H1 (cell line): ENCODE measurements around the gene ACER1. TPM values are rescaled to one million over a fixed set of nuclear protein-coding genes. Genes with fewer than 3 reads are reported as not detected.

Experiments used
- CTCF ChIA-PET: fragments of 300-600 bp; sonication (Branson Sonifier 250); formaldehyde crosslinking; loops from one replicate; lab custom pipeline; 2021; ENCODE audit not compliant: partially characterized antibody; lab: Charles Lee
- POLR2A ChIA-PET: fragments of 300-600 bp; sonication (Branson Sonifier 250); formaldehyde crosslinking; loops from one replicate; lab custom pipeline; 2021; ENCODE audit warnings: inconsistent platforms; ENCODE audit not compliant: partially characterized antibody; lab: Charles Lee
- DNase-seq, 2 experiments: peaks; one replicate each; pipeline versions ENCODE4 v3.0.0 to v3.0.0-alpha.2; 2010 to 2022; ENCODE audit warnings: low spot score in 2 of 2, low read depth in 1 of 2, mixed read lengths in 1 of 2
- FAIRE-seq: peaks from 2 replicates; lab custom pipeline; 2011; peaks lifted over from hg19 to GRCh38; lab: Jason Lieb, UNC
- H2AFZ ChIP-seq: 2 replicates; pipeline ENCODE4 v1.8.1; 2012; ENCODE audit warnings: low read length, inconsistent platforms
- H2AK5ac ChIP-seq: 2 replicates; pipeline ENCODE4 v1.6.1; 2013; ENCODE audit warnings: low read depth, low read length
- H2BK120ac ChIP-seq: replicated peaks from 2 replicates; pipeline ENCODE3; 2013; ENCODE audit warnings: low read depth, low read length, inconsistent platforms
- H2BK12ac ChIP-seq: 2 replicates; pipeline ENCODE4 v1.6.1; 2013; ENCODE audit warnings: low read depth, low read length
- H2BK15ac ChIP-seq: 2 replicates; pipeline ENCODE4 v1.6.1; 2013; ENCODE audit warnings: low read length
- H2BK20ac ChIP-seq: 2 replicates; pipeline ENCODE4 v1.6.1; 2013; ENCODE audit warnings: low read length
- H2BK5ac ChIP-seq: 2 replicates; pipeline ENCODE4 v1.6.1; 2013; ENCODE audit warnings: low read depth, low read length
- H3K14ac ChIP-seq: 2 replicates; pipeline ENCODE4 v1.6.1; 2013; ENCODE audit warnings: inconsistent platforms; ENCODE audit not compliant: insufficient read length
- H3K18ac ChIP-seq: 2 replicates; pipeline ENCODE4 v1.6.1; 2013; ENCODE audit warnings: low read length; ENCODE audit errors: extremely low read depth
- H3K23ac ChIP-seq: 2 replicates; pipeline ENCODE4 v1.6.1; 2013; ENCODE audit warnings: inconsistent platforms; ENCODE audit not compliant: insufficient read length
- H3K23me2 ChIP-seq: 2 replicates; pipeline ENCODE4 v1.6.1; 2013; ENCODE audit warnings: low read depth, low read length
- H3K27ac ChIP-seq: 2 replicates; pipeline ENCODE4 v1.6.1; 2011; ENCODE audit warnings: low read depth, low read length, inconsistent platforms
- H3K27me3 ChIP-seq, 4 experiments: replicated peaks in 1 of 4; 1 replicate in 1 of 4; 2 replicates in 3 of 4; pipeline versions ENCODE4 v1.6.1 to v1.8.1; 2011 to 2013; ENCODE audit warnings: low read length in 3 of 4, mild to moderate bottlenecking in 3 of 4, inconsistent platforms in 2 of 4, mixed read lengths in 2 of 4, moderate library complexity in 1 of 4; ENCODE audit not compliant: control insufficient read depth in 3 of 4, insufficient read depth in 3 of 4; ENCODE audit errors: extremely low read depth in 1 of 4
- H3K36me3 ChIP-seq, 4 experiments: 2 replicates each; pipeline versions ENCODE4 v1.6.1 to v1.8.1; 2011 to 2013; ENCODE audit warnings: mild to moderate bottlenecking in 4 of 4, low read length in 3 of 4, moderate library complexity in 2 of 4, control low read depth in 1 of 4, inconsistent platforms in 1 of 4; ENCODE audit not compliant: insufficient read depth in 4 of 4, control insufficient read depth in 2 of 4
- H3K4ac ChIP-seq: replicated peaks from 2 replicates; pipeline ENCODE3; 2013; ENCODE audit warnings: low read length, low read depth, mixed read lengths, inconsistent platforms; ENCODE audit not compliant: insufficient read length
- H3K4me1 ChIP-seq, 4 experiments: replicated peaks in 1 of 4; 1 replicate in 1 of 4; 2 replicates in 3 of 4; pipeline versions ENCODE4 v1.6.1 to v1.8.1; 2011 to 2013; ENCODE audit warnings: low read length in 3 of 4, inconsistent platforms in 2 of 4, mixed read lengths in 1 of 4; ENCODE audit not compliant: insufficient read depth in 4 of 4, control insufficient read depth in 3 of 4
- H3K4me2 ChIP-seq, 2 experiments: 2 replicates each; pipeline versions ENCODE4 v1.6.1 to v1.8.1; 2011 to 2013; ENCODE audit warnings: low read depth in 2 of 2, low read length in 2 of 2, control low read depth in 1 of 2, inconsistent platforms in 1 of 2, mild to moderate bottlenecking in 1 of 2; ENCODE audit not compliant: insufficient read depth in 1 of 2
- H3K4me3 ChIP-seq, 4 experiments: fragments of 200-600, 300-600 bp in 1 of 4; sonication (generic), shearing (Covaris generic), sonication (Bioruptor Twin) in 1 of 4; 2 replicates each; pipeline versions ENCODE4 v1.5.1 to v1.8.1; 2011 to 2016; ENCODE audit warnings: low read length in 4 of 4, low read depth in 3 of 4, control low read depth in 2 of 4, inconsistent platforms in 2 of 4, mild to moderate bottlenecking in 2 of 4, mixed read lengths in 1 of 4, moderate library complexity in 1 of 4; ENCODE audit not compliant: insufficient read depth in 2 of 4; ENCODE audit errors: extremely low read depth in 1 of 4
- H3K56ac ChIP-seq: replicated peaks from 2 replicates; pipeline ENCODE3; 2013; ENCODE audit warnings: low read depth, mild to moderate bottlenecking, mixed read lengths, low read length, inconsistent platforms; ENCODE audit not compliant: insufficient read length
- H3K79me1 ChIP-seq: 2 replicates; pipeline ENCODE4 v1.6.1; 2013; ENCODE audit warnings: low read depth, low read length, control low read depth
- H3K79me2 ChIP-seq, 2 experiments: 2 replicates each; pipeline versions ENCODE4 v1.6.1 to v1.8.1; 2012 to 2013; ENCODE audit warnings: low read length in 2 of 2, mild to moderate bottlenecking in 2 of 2, inconsistent platforms in 1 of 2; ENCODE audit not compliant: insufficient read depth in 2 of 2, control insufficient read depth in 1 of 2
- H3K9ac ChIP-seq, 4 experiments: replicated peaks in 1 of 4; 1 replicate in 1 of 4; 2 replicates in 3 of 4; pipeline versions ENCODE4 v1.6.1 to v1.8.1; 2011 to 2013; ENCODE audit warnings: low read depth in 3 of 4, low read length in 3 of 4, control low read depth in 2 of 4, mild to moderate bottlenecking in 2 of 4, moderate library complexity in 2 of 4, inconsistent platforms in 1 of 4; ENCODE audit errors: extremely low read depth in 1 of 4
- H3K9me3 ChIP-seq, 2 experiments: 2 replicates each; pipeline versions ENCODE4 v1.6.1 to v1.8.1; 2012 to 2013; ENCODE audit warnings: mild to moderate bottlenecking in 2 of 2, moderate library complexity in 2 of 2, control low read depth in 1 of 2, inconsistent platforms in 1 of 2, low read depth in 1 of 2, low read length in 1 of 2, mixed read lengths in 1 of 2; ENCODE audit not compliant: insufficient read depth in 2 of 2
- H4K20me1 ChIP-seq, 2 experiments: replicated peaks in 1 of 2; 2 replicates each; pipeline versions ENCODE3 to v1.8.1; 2011 to 2013; ENCODE audit warnings: inconsistent platforms in 2 of 2, low read length in 2 of 2, mild to moderate bottlenecking in 1 of 2; ENCODE audit not compliant: insufficient read depth in 2 of 2, control insufficient read depth in 1 of 2
- H4K5ac ChIP-seq: 2 replicates; pipeline ENCODE4 v1.6.1; 2013; ENCODE audit warnings: low read length, low read depth, mixed read lengths, inconsistent platforms; ENCODE audit not compliant: insufficient read length
- H4K8ac ChIP-seq: 2 replicates; pipeline ENCODE4 v1.8.0; 2013; ENCODE audit warnings: mild to moderate bottlenecking, moderate library complexity, low read length, inconsistent platforms; ENCODE audit not compliant: insufficient read depth; ENCODE audit errors: extremely low read depth
- H4K91ac ChIP-seq: replicated peaks from 2 replicates; pipeline ENCODE3; 2013; ENCODE audit warnings: low read length, mixed read lengths, inconsistent platforms; ENCODE audit not compliant: insufficient read length
- GTF2F1 ChIP-seq: IDR thresholded peaks from 2 replicates; pipeline ENCODE4 v1.6.1; 2012; ENCODE audit warnings: low read depth, low read length, improper control_type of control experiment, borderline replicate concordance
- POLR2AphosphoS5 ChIP-seq: IDR thresholded peaks from 2 replicates; pipeline ENCODE4 v1.6.1; 2011; ENCODE audit warnings: low read depth, low read length
- RAD21 ChIP-seq, 2 experiments: IDR thresholded peaks in 1 of 2; conservative IDR thresholded peaks in 1 of 2; 2 replicates each; pipeline ENCODE4 v1.6.1; 2011; ENCODE audit warnings: low read depth in 2 of 2, low read length in 2 of 2, improper control_type of control experiment in 1 of 2, inconsistent platforms in 1 of 2, mild to moderate bottlenecking in 1 of 2, moderate library complexity in 1 of 2
- RXRA ChIP-seq: IDR thresholded peaks from 2 replicates; pipeline ENCODE4 v1.6.1; 2011; ENCODE audit warnings: low read depth, mild to moderate bottlenecking, low read length, moderate library complexity; ENCODE audit not compliant: insufficient read depth
- SP2 ChIP-seq: IDR thresholded peaks from 2 replicates; pipeline ENCODE4 v1.6.1; 2012; ENCODE audit warnings: mild to moderate bottlenecking, low read length, inconsistent platforms
- TBP ChIP-seq: IDR thresholded peaks from 2 replicates; pipeline ENCODE4 v1.6.1; 2011; ENCODE audit warnings: low read depth, low read length, improper control_type of control experiment
- TCF12 ChIP-seq: IDR thresholded peaks from 2 replicates; pipeline ENCODE4 v1.6.1; 2011; ENCODE audit warnings: low read depth, mild to moderate bottlenecking, low read length
- WGBS, 2 experiments: shearing (Covaris generic) in 1 of 2; methylation state at CpG; one replicate each; pipeline versions ENCODE4 v1.1.6 to v1.1.7; 2013 to 2015; ENCODE audit warnings: low lambda C conversion rate in 2 of 2, mixed read lengths in 2 of 2, inconsistent platforms in 1 of 2, low coverage in 1 of 2, missing lambda C conversion rate in 1 of 2; ENCODE audit not compliant: insufficient replicate concordance in 2 of 2, insufficient coverage in 1 of 2, insufficient read length in 1 of 2; ENCODE audit errors: extremely low coverage in 1 of 2, missing lambda C conversion rate in 1 of 2; 5-methylcytosine and 5-hydroxymethylcytosine counted together
- polyA plus RNA-seq, 7 experiments: library from polyadenylated mRNA; depleted of rRNA in 3 of 7; stranded (reverse) in 5 of 7; unstranded in 2 of 7; fragments of >200 nt in 5 of 7; fragments of 200-250 nt in 2 of 7; gene quantifications; 1 replicate in 5 of 7; 2 replicates in 1 of 7; 4 replicates in 1 of 7; pipeline versions ENCODE4 v1.2.1 to v1.2.3, GENCODE V29; 2011 to 2013; ENCODE audit warnings: missing spikeins in 2 of 7, mixed read lengths in 2 of 7
- total RNA-seq: library from RNA; stranded (reverse); fragmentation: NEBNext Ultra II Directional; extraction: Animal tissue kit (Norgen Biotek cat#: 25700); gene quantifications from 2 replicates; pipeline ENCODE4 v1.2.1, GENCODE V29; 2021

ACER1 gene
- total and polyA plus RNA-seq, 2 of the 8 experiments (the other 6 are each of a cell fraction or from before 2014, with no cell fraction given): 0.05 TPM; not detected in 1

DNA sequence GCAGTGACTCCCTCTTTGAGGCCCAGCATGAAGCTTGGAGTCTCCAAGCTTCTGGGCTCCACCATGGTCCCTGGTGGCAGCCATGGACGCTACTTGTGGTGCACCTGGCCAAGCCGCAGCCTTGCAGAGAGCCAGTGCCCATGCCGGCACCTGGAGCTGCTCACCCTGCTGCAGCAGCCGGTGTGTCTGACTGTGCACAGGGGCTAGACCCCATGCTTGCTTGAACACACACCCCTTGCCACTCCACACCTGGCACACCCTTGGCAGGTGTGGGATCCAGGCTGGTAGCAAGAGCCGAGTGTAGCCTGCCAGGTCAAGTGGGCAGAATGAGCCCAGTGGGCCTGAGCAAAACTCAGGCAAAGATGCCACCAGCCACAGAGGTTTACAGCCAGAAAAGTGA is 35.0 kb downstream of the ACER1 start:
- Histone ChIP-seq H3K23me2 (no peaks in the 10 kb centered on the region), H3K4ac (no peak overlapping the region), H3K36me3 (no peaks in the 10 kb centered on the region), H2BK15ac (no peak overlapping the region), H2AFZ (no peak overlapping the region), H4K5ac (no peak overlapping the region), H3K79me1 (no peaks in the 10 kb centered on the region), H3K9ac (no peak overlapping the region), H3K14ac (no peak overlapping the region), H2BK20ac (no peak overlapping the region), H3K23ac (no peak overlapping the region), H4K91ac (no peak overlapping the region), H3K4me1 (no peaks in the 10 kb centered on the region), H3K18ac (no peak overlapping the region), H3K9me3 (peaks cover 22 to 44% of the 10 kb centered on the region in 2 experiments), H3K4me2 (no peak overlapping the region), H2BK5ac (no peak overlapping the region), H3K79me2 (no peaks in the 10 kb centered on the region), H2AK5ac (no peak overlapping the region), H3K27me3 (no peaks in the 10 kb centered on the region), H3K4me3 (no peak overlapping the region), H3K27ac (no peak overlapping the region), H2BK12ac (no peak overlapping the region), H2BK120ac (no peak overlapping the region), H4K20me1 (no peaks in the 10 kb centered on the region), H4K8ac (no peak overlapping the region), H3K56ac (no peak overlapping the region)
- TF ChIP-seq SP2: no peak
- TF ChIP-seq GTF2F1: no peak
- no peak for TF ChIP-seq TCF12
- TF ChIP-seq POLR2AphosphoS5: no peak
- TF ChIP-seq TBP: no peak
- TF ChIP-seq RAD21 (IDR thresholded peaks at IDR 0.05 in 1 of 2, conservative IDR thresholded peaks at IDR 0.05 in 1 of 2; ENCODE audit: low read depth in 2 of 2, low read length in 2 of 2): no peak
- no peak for TF ChIP-seq RXRA
- CTCF ChIA-PET: interaction anchor here (1.0 to 1.1 kb wide), 2 partner anchors 9 to 15 kb away, joined by 3 to 4 read pairs; no protein-coding TSS in a partner anchor
- no peak for DNase-seq
- POLR2A ChIA-PET: no interaction called here
- 78% methylated on average over 5 of the region's 5 CpGs; no CpG with 5 or more reads in 1 of the 2 experiments for WGBS, 2 experiments
- no peak for FAIRE-seq
